AG10803 (cell line): Measurements from ENCODE around the gene GGACT.

Experiments used
- DNase-seq: peaks from one replicate; pipeline ENCODE4 v3.0.0; 2010; ENCODE audit warnings: low read depth
- H3K4me3 ChIP-seq: 2 replicates; pipeline ENCODE4 v1.5.1; 2011; ENCODE audit warnings: mild to moderate bottlenecking, low read length, control low read depth
- CTCF ChIP-seq: conservative IDR thresholded peaks from 2 replicates; pipeline ENCODE4 v1.5.1; 2011; ENCODE audit warnings: mild to moderate bottlenecking, low read length, control low read depth, inconsistent platforms

Gene GGACT

DNA sequence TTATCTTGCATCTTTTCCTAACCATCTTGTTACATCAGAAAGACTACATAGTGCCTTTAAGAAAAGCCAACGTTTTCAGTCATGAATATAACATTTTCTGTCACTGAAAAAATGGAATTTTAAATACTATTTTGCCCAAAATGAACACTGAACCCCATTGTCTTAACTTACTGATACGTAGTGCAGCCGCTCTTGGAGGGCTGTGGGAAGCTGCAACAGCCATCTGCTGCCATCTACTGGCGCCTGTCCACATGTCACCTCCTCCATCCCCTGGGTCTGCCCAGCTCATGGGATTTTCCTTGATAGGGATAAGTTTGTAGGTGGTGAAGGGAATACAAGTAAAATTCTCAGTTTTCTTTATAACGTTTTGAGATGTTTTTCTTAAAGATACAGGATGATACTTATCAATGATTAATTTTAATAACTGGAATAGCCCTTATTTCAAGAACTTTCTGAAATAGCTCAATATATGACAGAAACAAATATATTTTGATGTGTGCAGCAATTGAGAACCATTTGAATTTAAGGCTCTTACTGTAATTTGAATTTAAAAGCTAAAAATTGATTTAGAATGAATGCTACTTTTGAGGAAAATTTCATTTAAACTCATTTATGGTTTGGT is 73.7 kb downstream of the GGACT start:
- DNase-seq = peak; percentile 64
- H3K4me3 ChIP-seq = no peak overlapping the region
- peak; percentile 97 for TF ChIP-seq CTCF

DNA sequence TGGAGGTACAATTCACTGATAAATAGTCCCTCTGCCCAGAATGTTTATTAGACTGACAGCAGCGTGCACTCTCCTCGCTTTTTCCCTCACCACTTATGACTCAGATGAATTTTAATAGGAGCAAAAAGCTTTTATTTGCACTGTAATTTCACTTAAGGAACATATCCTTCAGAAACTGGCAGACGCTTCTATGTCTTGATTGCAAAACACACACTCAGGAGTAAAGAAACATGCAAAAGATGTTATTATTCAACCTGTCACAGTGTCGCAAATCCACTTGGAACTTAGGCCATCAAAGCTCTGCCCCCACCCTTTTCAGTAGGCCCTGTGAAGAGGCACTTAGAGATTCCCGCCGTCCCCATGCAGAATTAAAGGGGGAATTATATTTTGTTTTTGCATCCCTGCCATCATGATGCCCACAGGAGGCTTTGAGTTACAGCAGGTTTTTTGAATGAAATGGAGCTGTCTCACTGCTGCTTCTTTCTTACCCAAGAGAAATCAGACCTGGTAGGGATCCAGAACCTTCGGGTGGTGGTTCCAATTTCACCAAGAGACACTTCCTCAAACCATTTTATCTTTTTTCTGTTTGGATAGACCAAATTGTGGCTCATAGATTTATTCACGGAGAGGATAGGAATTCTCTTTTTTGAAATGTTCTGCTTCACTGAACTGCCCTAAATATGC is 74.5 kb downstream of the GGACT start:
- TF ChIP-seq CTCF = no peak
- peak; percentile 46 for DNase-seq
- no peak overlapping the region for H3K4me3 ChIP-seq

DNA sequence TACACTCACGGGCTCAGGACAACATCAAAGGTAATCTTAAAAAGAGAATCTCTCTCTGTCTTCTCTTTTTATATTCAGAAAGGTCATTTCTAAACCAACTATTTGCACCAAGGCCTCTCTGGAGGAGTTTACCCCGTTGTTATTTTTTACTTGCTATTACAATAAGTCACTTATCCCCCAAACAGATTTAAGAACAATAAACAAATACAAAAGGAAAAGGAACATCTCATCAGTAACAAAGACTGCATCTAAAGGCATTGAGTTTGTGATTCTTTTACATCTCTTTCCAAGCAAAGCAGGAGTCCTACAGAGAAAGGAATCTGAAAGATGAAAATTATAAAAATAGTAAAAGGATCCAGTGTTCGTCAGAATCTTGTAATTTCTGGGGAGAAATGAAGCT is 75.4 kb downstream of the GGACT start:
- DNase-seq = no peak
- no peak overlapping the region for H3K4me3 ChIP-seq
- no peak for TF ChIP-seq CTCF

DNA sequence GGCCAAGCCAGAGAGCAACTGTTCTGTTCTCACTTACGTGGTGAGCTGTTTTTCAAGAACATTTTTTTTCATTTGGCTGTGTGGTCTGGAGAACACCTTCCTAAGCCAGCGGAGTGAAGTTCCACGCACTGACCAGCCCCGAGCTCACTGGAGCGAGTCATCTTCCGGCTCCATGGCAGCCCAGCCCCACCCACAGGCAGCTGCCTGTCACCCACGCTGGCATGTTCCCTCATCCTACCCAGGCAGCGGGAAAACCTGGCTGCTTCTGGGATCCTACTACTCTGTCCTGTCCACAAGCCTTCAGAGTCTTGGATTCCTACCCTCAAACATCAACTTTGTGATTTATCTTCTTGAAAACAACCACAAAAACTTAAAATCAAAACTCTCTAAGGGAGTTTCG is 76.2 kb downstream of the GGACT start:
- no peak overlapping the region for H3K4me3 ChIP-seq
- no peak for TF ChIP-seq CTCF
- no peak for DNase-seq

- TF ChIP-seq CTCF = no peak
- no peak for DNase-seq
- H3K4me3 ChIP-seq = no peak overlapping the region
Measured at GRCh38 chr13:100511466-100511865, 77.1 kb downstream of the GGACT start.

DNA sequence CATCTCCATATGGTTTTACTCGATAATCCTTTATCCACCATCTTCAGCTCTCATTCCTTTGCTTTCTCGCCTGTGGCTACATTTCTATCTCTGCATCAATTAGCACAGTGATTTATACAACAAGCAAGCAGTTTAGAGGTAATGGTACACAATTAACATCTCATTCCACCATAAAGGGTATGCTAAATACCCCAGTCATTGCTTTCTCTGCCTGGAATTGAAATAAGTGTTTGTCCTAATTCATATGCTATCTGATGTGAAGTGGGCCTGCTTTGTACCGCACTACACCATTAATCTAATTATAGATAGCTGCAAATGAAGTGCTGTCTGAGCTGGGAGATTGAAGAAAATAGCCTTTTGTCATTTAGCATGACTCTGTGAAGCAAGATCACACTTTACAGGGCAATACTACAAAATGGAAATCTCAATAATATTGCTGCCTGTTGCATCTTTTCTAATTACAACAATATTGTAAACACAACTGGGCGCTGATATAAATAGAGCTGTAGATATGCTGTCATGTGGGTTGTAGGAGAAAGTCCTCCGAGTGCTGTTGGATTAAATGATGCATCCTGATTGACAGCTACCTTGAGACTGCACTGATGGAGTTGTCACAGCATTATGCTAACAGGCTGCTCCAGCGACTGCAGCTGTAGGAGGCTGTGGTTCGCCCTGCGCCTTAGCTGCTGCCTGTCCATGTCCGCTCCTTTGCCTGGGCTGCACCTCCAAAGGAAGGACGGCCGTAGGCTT is 78.2 kb downstream of the GGACT start:
- no peak overlapping the region for H3K4me3 ChIP-seq
- TF ChIP-seq CTCF = no peak
- no peak for DNase-seq
